ENCODE results near the gene GAN.

Gene GAN

GRCh38 chr16:81283044-81283443 is 31.7 kb upstream of the GAN start:
- no peak for TF ChIP-seq CTCF (conservative IDR thresholded peaks at IDR 0.05; ENCODE audit: low read length)
- H3K4me3 ChIP-seq (ENCODE audit: low read length), result no peak overlapping the region
- no peak for DNase-seq (ENCODE audit: low read depth)

- no peak for DNase-seq (ENCODE audit: low read depth)
- no peak for TF ChIP-seq CTCF (conservative IDR thresholded peaks at IDR 0.05; ENCODE audit: low read length)
- no peak overlapping the region for H3K4me3 ChIP-seq (ENCODE audit: low read length)
Measured at GRCh38 chr16:81284995-81285600, 29.7 kb upstream of the GAN start.

GRCh38 chr16:81286190-81286589 is 28.6 kb upstream of the GAN start:
- no peak for DNase-seq (ENCODE audit: low read depth)
- no peak overlapping the region for H3K4me3 ChIP-seq (ENCODE audit: low read length)
- TF ChIP-seq CTCF (conservative IDR thresholded peaks at IDR 0.05; ENCODE audit: low read length), result no peak

- DNase-seq (ENCODE audit: low read depth), result no peak
- H3K4me3 ChIP-seq (ENCODE audit: low read length), result no peak overlapping the region
- TF ChIP-seq CTCF (conservative IDR thresholded peaks at IDR 0.05; ENCODE audit: low read length), result no peak
Measured at GRCh38 chr16:81291117-81291516, 23.6 kb upstream of the GAN start.

- H3K4me3 ChIP-seq (ENCODE audit: low read length), result no peak overlapping the region
- TF ChIP-seq CTCF (conservative IDR thresholded peaks at IDR 0.05; ENCODE audit: low read length), result no peak
- no peak for DNase-seq (ENCODE audit: low read depth)
Measured at GRCh38 chr16:81292936-81293335, 21.8 kb upstream of the GAN start.

- H3K4me3 ChIP-seq (ENCODE audit: low read length), result no peak overlapping the region
- DNase-seq (ENCODE audit: low read depth), result no peak
- no peak for TF ChIP-seq CTCF (conservative IDR thresholded peaks at IDR 0.05; ENCODE audit: low read length)
Measured at GRCh38 chr16:81293909-81294802, 20.6 kb upstream of the GAN start.

GRCh38 chr16:81296631-81297030 is 18.1 kb upstream of the GAN start:
- no peak overlapping the region for H3K4me3 ChIP-seq (ENCODE audit: low read length)
- DNase-seq (ENCODE audit: low read depth), result no peak
- no peak for TF ChIP-seq CTCF (conservative IDR thresholded peaks at IDR 0.05; ENCODE audit: low read length)

Measured in AG10803 (cell line).